Ascending aorta (tissue), 2 donors: Measurements from ENCODE around the gene TTLL11. TPM values are rescaled to one million over a fixed set of nuclear protein-coding genes. Genes with fewer than 3 reads are reported as not detected.

Source experiments
- DNase-seq, 2 donors: peaks; one replicate each; pipeline ENCODE4 v3.0.0-alpha.2; 2019; ENCODE audit warnings: low spot score in 2 of 2
- H3K27ac ChIP-seq, 2 donors: fragments of 200-600 bp; sonication (generic); one replicate each; pipeline ENCODE4 v1.5.1; 2016 to 2017; ENCODE audit warnings: mild to moderate bottlenecking in 1 of 2
- H3K27me3 ChIP-seq: fragments of 200-600 bp; sonication (generic); one replicate; pipeline ENCODE4 v1.5.1; 2017
- H3K36me3 ChIP-seq, 2 donors: fragments of 200-600 bp; sonication (generic); one replicate each; pipeline ENCODE4 v1.5.1; 2016
- H3K4me1 ChIP-seq, 2 donors: fragments of 200-600 bp; sonication (generic); one replicate each; pipeline ENCODE4 v1.5.1; 2016 to 2017; ENCODE audit warnings: mild to moderate bottlenecking in 1 of 2
- H3K4me3 ChIP-seq, 2 donors: fragments of 200-600 bp; sonication (generic); one replicate each; pipeline ENCODE4 v1.5.1; 2016 to 2017; ENCODE audit warnings: mild to moderate bottlenecking in 1 of 2
- H3K9me3 ChIP-seq, 2 donors: fragments of 200-600 bp; sonication (generic); one replicate each; pipeline ENCODE4 v1.5.1; 2016
- CTCF ChIP-seq, 3 experiments: fragments of 200-600 bp in 2 of 3; fragments of 450-650 bp in 1 of 3; sonication (generic) in 2 of 3; IDR thresholded peaks; one replicate each; pipeline ENCODE4 v1.5.1; 2016 to 2019; ENCODE audit warnings: antibody characterized with exemption in 3 of 3, mild to moderate bottlenecking in 1 of 3, moderate library complexity in 1 of 3
- intact Hi-C: fragments of 100-400 bp; cut with DNase I; formaldehyde crosslinking; loops from one replicate; pipeline ENCODE4 v1.15.1; 2023
- total RNA-seq: library from RNA; depleted of rRNA; stranded (reverse); fragments of >200 nt; gene quantifications from one replicate; pipeline ENCODE4 v1.1.0, GENCODE V29; 2016

The TTLL11 gene
- total RNA-seq, 1 donor from 2014 or later: 18.5 TPM

- Histone ChIP-seq H3K4me1 (no peaks in the 10 kb centered on the region), H3K4me3 (no peak overlapping the region), H3K27me3 (no peaks in the 10 kb centered on the region), H3K9me3 (no peaks in the 10 kb centered on the region), H3K27ac (no peak overlapping the region), H3K36me3 (no peaks in the 10 kb centered on the region)
- no peak for TF ChIP-seq CTCF (IDR thresholded peaks at IDR 0.05)
- intact Hi-C loops: no loop called here
- DNase-seq: no peak
Observed at GRCh38 chr9:122116448-122117173, 23.5 kb upstream of the TTLL11 start.

- Histone ChIP-seq H3K27ac (no peak overlapping the region), H3K9me3 (no peaks in the 10 kb centered on the region), H3K4me3 (no peak overlapping the region), H3K36me3 (no peaks in the 10 kb centered on the region), H3K4me1 (no peaks in the 10 kb centered on the region), H3K27me3 (no peaks in the 10 kb centered on the region)
- intact Hi-C loops: no loop called here
- no peak for DNase-seq
- TF ChIP-seq CTCF (IDR thresholded peaks at IDR 0.05): no peak
Observed at GRCh38 chr9:122116040-122116439, 22.9 kb upstream of the TTLL11 start.

DNA sequence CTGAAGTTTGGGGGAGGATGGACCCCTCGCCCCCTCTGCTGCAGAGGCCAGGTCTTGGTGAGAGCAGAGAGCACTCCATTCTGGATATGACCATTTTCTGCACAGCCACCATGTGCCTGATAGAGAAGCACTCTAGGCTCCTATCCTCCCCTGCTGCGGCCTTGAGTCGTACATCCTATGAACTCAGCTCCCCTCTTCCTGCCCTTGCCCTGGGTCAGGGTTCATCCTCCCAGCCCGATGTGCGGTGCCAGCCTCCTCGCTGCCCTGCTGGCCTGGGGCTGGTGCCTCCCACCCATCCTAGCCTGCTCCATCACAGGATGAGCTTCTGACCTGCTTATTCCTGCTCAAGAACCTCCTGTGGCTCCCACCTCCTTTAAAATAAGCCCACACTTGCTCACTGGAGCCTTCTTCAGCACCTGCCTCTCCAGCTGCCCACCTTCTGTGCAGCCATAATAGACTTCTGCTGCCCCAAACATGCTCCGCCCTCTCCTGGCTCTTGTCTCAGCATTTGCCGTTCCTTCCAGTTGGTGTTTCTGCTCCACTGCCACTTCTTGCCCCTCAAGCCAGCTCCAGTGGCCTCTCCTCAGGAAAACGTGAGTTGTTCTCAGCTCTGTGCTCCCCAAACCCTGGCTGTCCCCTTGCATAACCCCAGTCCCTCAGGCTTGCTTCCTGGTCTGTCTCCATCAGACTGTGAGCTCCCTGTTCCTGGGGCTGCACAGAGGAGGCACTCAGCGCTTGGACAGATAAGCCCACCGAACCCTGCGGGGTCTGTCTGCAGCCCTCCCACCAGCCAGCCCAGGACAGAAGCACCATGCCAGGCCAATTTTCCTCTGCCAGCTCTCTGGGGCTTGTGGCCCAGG lies 22.3 kb upstream of the TTLL11 start:
- H3K4me3 ChIP-seq: no peak overlapping the region
- H3K36me3 ChIP-seq: no peaks in the 10 kb centered on the region
- no peaks in the 10 kb centered on the region for H3K27me3 ChIP-seq
- no peak overlapping the region for H3K27ac ChIP-seq
- H3K4me1 ChIP-seq: no peaks in the 10 kb centered on the region
- H3K9me3 ChIP-seq: no peaks in the 10 kb centered on the region
- no peak for TF ChIP-seq CTCF (IDR thresholded peaks at IDR 0.05)
- DNase-seq: no peak
- intact Hi-C loops: no loop called here

DNA sequence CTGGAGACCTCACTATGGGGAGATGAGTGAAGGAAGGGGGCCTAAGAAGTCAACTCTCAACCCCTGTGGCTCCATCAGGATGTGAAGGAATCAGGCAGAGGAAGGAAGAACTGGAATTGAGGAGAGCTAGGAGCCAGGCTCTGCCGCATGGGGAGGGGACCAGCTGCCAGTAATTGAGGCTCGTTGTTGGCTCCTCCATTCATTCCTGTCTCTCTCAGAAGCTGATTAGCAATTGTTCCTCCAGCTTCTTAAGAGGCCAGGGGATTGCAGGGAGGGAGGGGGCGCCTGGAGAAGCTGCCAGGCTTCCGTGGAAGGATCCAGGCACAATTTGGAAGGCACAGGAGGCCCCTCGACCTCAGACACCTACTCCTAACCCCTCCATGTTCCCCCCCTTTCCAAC lies 20.5 kb upstream of the TTLL11 start:
- DNase-seq: no peak
- no peaks in the 10 kb centered on the region for H3K36me3 ChIP-seq
- no peaks in the 10 kb centered on the region for H3K4me1 ChIP-seq
- intact Hi-C loops: no loop called here
- H3K4me3 ChIP-seq: no peak overlapping the region
- H3K9me3 ChIP-seq: no peaks in the 10 kb centered on the region
- TF ChIP-seq CTCF (IDR thresholded peaks at IDR 0.05): no peak
- H3K27ac ChIP-seq: no peak overlapping the region
- no peaks in the 10 kb centered on the region for H3K27me3 ChIP-seq

DNA sequence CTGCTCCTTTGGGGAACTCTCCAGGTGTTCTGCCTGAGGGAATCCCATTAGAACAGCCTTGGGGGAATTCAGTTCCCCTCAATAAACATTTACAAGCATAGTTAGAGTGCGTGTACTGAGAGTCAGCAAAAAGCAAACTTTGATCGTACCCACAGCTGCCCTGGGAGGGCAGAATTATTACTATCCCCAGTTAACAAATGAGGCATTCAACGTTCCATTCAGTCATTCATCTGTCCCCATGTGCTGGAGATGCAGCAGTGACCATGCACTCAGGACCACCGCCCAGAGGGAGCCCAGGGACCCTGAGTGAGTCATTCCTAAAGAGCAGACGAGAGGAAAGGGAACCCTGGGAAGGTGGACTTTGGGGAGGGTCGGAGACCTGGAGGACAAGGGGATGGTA lies 19.1 kb upstream of the TTLL11 start:
- intact Hi-C loops: no loop called here
- no peak for DNase-seq
- TF ChIP-seq CTCF (IDR thresholded peaks at IDR 0.05): no peak
- H3K27ac ChIP-seq: no peak overlapping the region
- H3K4me3 ChIP-seq: no peak overlapping the region
- H3K36me3 ChIP-seq: no peaks in the 10 kb centered on the region
- no peaks in the 10 kb centered on the region for H3K4me1 ChIP-seq
- H3K27me3 ChIP-seq: no peaks in the 10 kb centered on the region
- H3K9me3 ChIP-seq: no peaks in the 10 kb centered on the region
